Neural cell (in vitro differentiated cells): ENCODE results near the gene FETUB. TPM values are rescaled to one million over a fixed set of nuclear protein-coding genes. Genes with fewer than 3 reads are reported as not detected.

ENCODE experiments used
- H2AFZ ChIP-seq: fragments of 200-600, 300-800 bp; sonication (generic), shearing (Covaris generic); 2 replicates; pipeline ENCODE4 v1.6.0; 2014; ENCODE audit warnings: low read depth, mild to moderate bottlenecking, antibody characterized with exemption, low read length, moderate library complexity
- H3F3A ChIP-seq: fragments of 200-600 bp; shearing (Covaris generic); 2 replicates; pipeline ENCODE4 v1.6.1; 2016; ENCODE audit warnings: mild to moderate bottlenecking, moderate library complexity, mixed read lengths, antibody characterized with exemption, low read length; ENCODE audit not compliant: insufficient read depth, poor library complexity, severe bottlenecking
- H3K27ac ChIP-seq: fragments of 200-600, 300-800 bp; sonication (generic), shearing (Covaris generic); 2 replicates; pipeline ENCODE4 v1.5.1; 2014; ENCODE audit warnings: mild to moderate bottlenecking, low read length, moderate library complexity
- H3K27me3 ChIP-seq: fragments of 300-800, 200-600 bp; sonication (generic), shearing (Covaris generic); 2 replicates; pipeline ENCODE4 v1.6.0; 2014; ENCODE audit warnings: mild to moderate bottlenecking, low read depth, low read length, moderate library complexity; ENCODE audit not compliant: insufficient read depth
- H3K36me3 ChIP-seq: fragments of 300-800, 200-600 bp; sonication (generic), shearing (Covaris generic); 2 replicates; pipeline ENCODE4 v1.5.1; 2014; ENCODE audit warnings: mild to moderate bottlenecking, antibody characterized with exemption, low read length, moderate library complexity; ENCODE audit not compliant: insufficient read depth
- H3K4me2 ChIP-seq: fragments of 300-800, 200-600 bp; sonication (generic), shearing (Covaris generic); 2 replicates; pipeline ENCODE4 v1.6.0; 2014; ENCODE audit warnings: mild to moderate bottlenecking, low read length
- H3K4me3 ChIP-seq: fragments of 300-800, 200-600 bp; sonication (generic), shearing (Covaris generic); 2 replicates; pipeline ENCODE4 v1.5.1; 2014; ENCODE audit warnings: mild to moderate bottlenecking, low read length, moderate library complexity
- H3K79me2 ChIP-seq: fragments of 200-600 bp; shearing (Covaris generic); replicated peaks from 2 replicates; pipeline ENCODE4 v1.6.0; 2014; ENCODE audit warnings: mild to moderate bottlenecking, low read length, moderate library complexity; ENCODE audit not compliant: insufficient read depth
- H3K9ac ChIP-seq: fragments of 300-800, 200-600 bp; sonication (generic), shearing (Covaris generic); 2 replicates; pipeline ENCODE4 v1.6.1; 2016; ENCODE audit warnings: mild to moderate bottlenecking, low read length, mixed read lengths
- H3K9me2 ChIP-seq: fragments of 200-600 bp; shearing (Covaris generic); 2 replicates; pipeline ENCODE4 v1.6.1; 2016; ENCODE audit warnings: mild to moderate bottlenecking, low read length, mixed read lengths; ENCODE audit not compliant: insufficient read depth
- H3K9me3 ChIP-seq: fragments of 200-600, 300-800 bp; sonication (generic), shearing (Covaris generic); 2 replicates; pipeline ENCODE4 v1.6.1; 2016; ENCODE audit warnings: mild to moderate bottlenecking, mixed run types, low read length, moderate library complexity, mixed read lengths
- H4K20me1 ChIP-seq: fragments of 200-600 bp; shearing (Covaris generic); 2 replicates; pipeline ENCODE4 v1.6.1; 2016; ENCODE audit warnings: mild to moderate bottlenecking, mixed run types; ENCODE audit not compliant: insufficient read depth
- CTCF ChIP-seq: fragments of 450-650 bp; IDR thresholded peaks from 2 replicates; pipeline ENCODE4 v1.5.1; 2014; ENCODE audit warnings: antibody characterized with exemption, mild to moderate bottlenecking, moderate library complexity; ENCODE audit not compliant: poor library complexity, severe bottlenecking
- EZH2 ChIP-seq: fragments of 200-600, 300-800 bp; shearing (Covaris generic), sonication (generic); IDR thresholded peaks from 2 replicates; pipeline ENCODE4 v1.6.1; 2014; ENCODE audit warnings: antibody characterized with exemption, low read length, borderline replicate concordance, mild to moderate bottlenecking; ENCODE audit not compliant: insufficient read depth, poor library complexity, severe bottlenecking
- MXI1 ChIP-seq: fragments of 450-650 bp; conservative IDR thresholded peaks from 2 replicates; pipeline ENCODE4 v1.6.1; 2014; ENCODE audit warnings: antibody characterized with exemption, mild to moderate bottlenecking; ENCODE audit not compliant: poor library complexity, severe bottlenecking
- RAD21 ChIP-seq: fragments of 450-650 bp; conservative IDR thresholded peaks from 2 replicates; pipeline ENCODE4 v1.6.1; 2014; ENCODE audit warnings: antibody characterized with exemption, mild to moderate bottlenecking, moderate library complexity
- REST ChIP-seq: IDR thresholded peaks from 2 replicates; pipeline ENCODE4 v1.6.1; 2012; ENCODE audit warnings: borderline replicate concordance
- TAF1 ChIP-seq: IDR thresholded peaks from 2 replicates; pipeline ENCODE4 v1.6.1; 2012; ENCODE audit warnings: low read depth
- polyA plus RNA-seq: library from polyadenylated mRNA; depleted of rRNA; stranded (reverse); fragments of >200 nt; gene quantifications from 2 replicates; pipeline ENCODE4 v1.2.3, GENCODE V29; 2014

FETUB gene
- polyA plus RNA-seq, 1 donor from 2014 or later = not detected

- H3K9ac ChIP-seq = no peak overlapping the region
- no peaks in the 10 kb centered on the region for H3F3A ChIP-seq
- H3K4me3 ChIP-seq = no peak overlapping the region
- no peak overlapping the region for H2AFZ ChIP-seq
- no peak overlapping the region for H3K27ac ChIP-seq
- no peaks in the 10 kb centered on the region for H4K20me1 ChIP-seq
- TF ChIP-seq REST (no peak), EZH2 (no peak), TAF1 (no peak)
- H3K79me2 ChIP-seq = no peaks in the 10 kb centered on the region
- no peaks in the 10 kb centered on the region for H3K9me2 ChIP-seq
- H3K27me3 ChIP-seq = no peaks in the 10 kb centered on the region
- H3K36me3 ChIP-seq = no peaks in the 10 kb centered on the region
- no peaks in the 10 kb centered on the region for H3K9me3 ChIP-seq
- H3K4me2 ChIP-seq = no peak overlapping the region
These were observed 40.7 kb downstream of the FETUB start for GRCh38 chr3:186680869-186681268.

- Histone ChIP-seq H3K27me3 (no peaks in the 10 kb centered on the region), H4K20me1 (no peaks in the 10 kb centered on the region), H3K9me2 (no peaks in the 10 kb centered on the region), H3K27ac (no peak overlapping the region), H3K9ac (no peak overlapping the region), H3K36me3 (no peaks in the 10 kb centered on the region), H3F3A (no peaks in the 10 kb centered on the region), H3K9me3 (no peaks in the 10 kb centered on the region), H2AFZ (no peak overlapping the region), H3K4me3 (no peak overlapping the region), H3K79me2 (no peaks in the 10 kb centered on the region), H3K4me2 (no peak overlapping the region)
- TF ChIP-seq EZH2 (no peak), MXI1 (no peak), CTCF (no peak), RAD21 (no peak), TAF1 (no peak), REST (no peak)
These were observed 42.6 kb downstream of the FETUB start for GRCh38 chr3:186682812-186683211.
